GM12878 (cell line): ENCODE measurements around the gene KIF22.

ENCODE experiments used
- EZH2 ChIP-seq: IDR thresholded peaks from 2 replicates; pipeline ENCODE4 v1.6.1; 2012; ENCODE audit warnings: low read depth, mild to moderate bottlenecking, control low read depth, inconsistent platforms, low read length, borderline replicate concordance; ENCODE audit not compliant: control insufficient read depth
- FOS ChIP-seq: IDR thresholded peaks from 3 replicates; pipeline ENCODE4 v1.6.1; 2011; ENCODE audit warnings: borderline replicate concordance; ENCODE audit not compliant: insufficient read length; ENCODE audit errors: extremely low read depth
- HDGF ChIP-seq: fragments of 450-650 bp; IDR thresholded peaks from 2 replicates; pipeline ENCODE4 v1.6.1; 2016; ENCODE audit warnings: antibody characterized with exemption
- NR2C1 ChIP-seq: fragments of 450-650 bp; IDR thresholded peaks from 2 replicates; pipeline ENCODE4 v1.6.1; 2017; ENCODE audit warnings: antibody characterized with exemption, mild to moderate bottlenecking, moderate library complexity
- POLR2A ChIP-seq: IDR thresholded peaks from 2 replicates; pipeline ENCODE4 v1.6.1; 2011; ENCODE audit warnings: low read depth, mild to moderate bottlenecking, low read length
- SRF ChIP-seq, 2 experiments: IDR thresholded peaks; 2 replicates each; pipeline ENCODE4 v1.6.1; 2011; ENCODE audit warnings: low read depth in 2 of 2, low read length in 2 of 2, mild to moderate bottlenecking in 1 of 2, moderate library complexity in 1 of 2
- TF ChIP-seq, protein P1 (sequence below): fragments of 450-650 bp; IDR thresholded peaks from 2 replicates; pipeline ENCODE4 v1.6.1; 2017; ENCODE audit warnings: mild to moderate bottlenecking
- TF ChIP-seq, protein P2 (sequence below), 3 experiments: IDR thresholded peaks in 2 of 3; conservative IDR thresholded peaks in 1 of 3; 2 replicates each; pipeline ENCODE4 v1.5.1; 2011; ENCODE audit warnings: low read depth in 3 of 3, low read length in 3 of 3, mild to moderate bottlenecking in 3 of 3, control low read depth in 2 of 3, moderate library complexity in 2 of 3, inconsistent platforms in 1 of 3, mixed read lengths in 1 of 3; ENCODE audit not compliant: control insufficient read depth in 2 of 3, insufficient read depth in 1 of 3; ENCODE audit errors: extremely low read depth in 1 of 3
- TF ChIP-seq, protein P3 (sequence below): IDR thresholded peaks from 2 replicates; pipeline ENCODE4 v1.6.1; 2011; ENCODE audit warnings: low read depth, mild to moderate bottlenecking, low read length, moderate library complexity, borderline replicate concordance; ENCODE audit errors: extremely low read depth

DNA sequence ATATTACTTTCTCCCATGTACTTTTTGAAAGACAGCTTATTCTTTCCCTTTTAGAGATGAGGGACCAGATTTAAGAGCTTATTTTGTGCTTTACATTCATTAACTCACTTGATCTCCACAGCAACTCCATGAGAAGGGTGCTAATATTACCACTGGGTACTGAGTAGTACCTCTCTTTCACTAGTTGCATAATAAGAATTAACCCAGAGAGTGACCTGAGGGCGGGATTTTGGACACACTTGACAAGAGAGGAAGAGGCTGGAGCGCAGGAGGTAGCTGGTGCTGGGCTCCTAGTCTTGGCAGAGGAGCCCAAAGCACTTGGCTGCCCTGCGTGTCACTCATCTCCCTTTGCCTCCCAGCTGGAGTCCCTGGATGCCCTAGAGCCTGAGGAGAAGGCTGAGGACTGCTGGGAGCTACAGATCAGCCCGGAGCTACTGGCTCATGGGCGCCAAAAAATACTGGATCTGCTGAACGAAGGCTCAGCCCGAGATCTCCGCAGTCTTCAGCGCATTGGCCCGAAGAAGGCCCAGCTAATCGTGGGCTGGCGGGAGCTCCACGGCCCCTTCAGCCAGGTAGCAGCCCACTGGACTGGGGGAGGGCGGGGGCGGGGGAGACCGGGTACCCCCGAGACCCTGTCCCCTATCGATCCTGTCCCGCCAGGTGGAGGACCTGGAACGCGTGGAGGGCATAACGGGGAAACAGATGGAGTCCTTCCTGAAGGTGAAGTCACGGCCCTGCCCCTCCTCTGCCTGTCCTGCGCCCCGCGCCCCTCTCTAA lies 14.1 kb downstream of the KIF22 start:
- TF ChIP-seq, protein P1, sequence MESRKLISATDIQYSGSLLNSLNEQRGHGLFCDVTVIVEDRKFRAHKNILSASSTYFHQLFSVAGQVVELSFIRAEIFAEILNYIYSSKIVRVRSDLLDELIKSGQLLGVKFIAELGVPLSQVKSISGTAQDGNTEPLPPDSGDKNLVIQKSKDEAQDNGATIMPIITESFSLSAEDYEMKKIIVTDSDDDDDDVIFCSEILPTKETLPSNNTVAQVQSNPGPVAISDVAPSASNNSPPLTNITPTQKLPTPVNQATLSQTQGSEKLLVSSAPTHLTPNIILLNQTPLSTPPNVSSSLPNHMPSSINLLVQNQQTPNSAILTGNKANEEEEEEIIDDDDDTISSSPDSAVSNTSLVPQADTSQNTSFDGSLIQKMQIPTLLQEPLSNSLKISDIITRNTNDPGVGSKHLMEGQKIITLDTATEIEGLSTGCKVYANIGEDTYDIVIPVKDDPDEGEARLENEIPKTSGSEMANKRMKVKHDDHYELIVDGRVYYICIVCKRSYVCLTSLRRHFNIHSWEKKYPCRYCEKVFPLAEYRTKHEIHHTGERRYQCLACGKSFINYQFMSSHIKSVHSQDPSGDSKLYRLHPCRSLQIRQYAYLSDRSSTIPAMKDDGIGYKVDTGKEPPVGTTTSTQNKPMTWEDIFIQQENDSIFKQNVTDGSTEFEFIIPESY = no peak
- TF ChIP-seq NR2C1 (no peak), POLR2A (no peak), HDGF (no peak), FOS (no peak), SRF (IDR thresholded peaks at IDR 0.05; ENCODE audit: low read depth in 2 of 2, low read length in 2 of 2) (0 out of 4 replicates have a peak, but pooled peaks of 1 of the 2 experiments have one; percentile 5), EZH2 (no peak)
- TF ChIP-seq, protein P2, sequence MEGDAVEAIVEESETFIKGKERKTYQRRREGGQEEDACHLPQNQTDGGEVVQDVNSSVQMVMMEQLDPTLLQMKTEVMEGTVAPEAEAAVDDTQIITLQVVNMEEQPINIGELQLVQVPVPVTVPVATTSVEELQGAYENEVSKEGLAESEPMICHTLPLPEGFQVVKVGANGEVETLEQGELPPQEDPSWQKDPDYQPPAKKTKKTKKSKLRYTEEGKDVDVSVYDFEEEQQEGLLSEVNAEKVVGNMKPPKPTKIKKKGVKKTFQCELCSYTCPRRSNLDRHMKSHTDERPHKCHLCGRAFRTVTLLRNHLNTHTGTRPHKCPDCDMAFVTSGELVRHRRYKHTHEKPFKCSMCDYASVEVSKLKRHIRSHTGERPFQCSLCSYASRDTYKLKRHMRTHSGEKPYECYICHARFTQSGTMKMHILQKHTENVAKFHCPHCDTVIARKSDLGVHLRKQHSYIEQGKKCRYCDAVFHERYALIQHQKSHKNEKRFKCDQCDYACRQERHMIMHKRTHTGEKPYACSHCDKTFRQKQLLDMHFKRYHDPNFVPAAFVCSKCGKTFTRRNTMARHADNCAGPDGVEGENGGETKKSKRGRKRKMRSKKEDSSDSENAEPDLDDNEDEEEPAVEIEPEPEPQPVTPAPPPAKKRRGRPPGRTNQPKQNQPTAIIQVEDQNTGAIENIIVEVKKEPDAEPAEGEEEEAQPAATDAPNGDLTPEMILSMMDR (IDR thresholded peaks at IDR 0.05 in 2 of 3, conservative IDR thresholded peaks at IDR 0.05 in 1 of 3; ENCODE audit: control insufficient read depth in 2 of 3, extremely low read depth in 1 of 3, insufficient read depth in 1 of 3, low read depth in 3 of 3, low read length in 3 of 3) = no peak
- TF ChIP-seq, protein P3, sequence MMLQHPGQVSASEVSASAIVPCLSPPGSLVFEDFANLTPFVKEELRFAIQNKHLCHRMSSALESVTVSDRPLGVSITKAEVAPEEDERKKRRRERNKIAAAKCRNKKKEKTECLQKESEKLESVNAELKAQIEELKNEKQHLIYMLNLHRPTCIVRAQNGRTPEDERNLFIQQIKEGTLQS = no peak
